ENCODE data around the gene TCEA3.

The TCEA3 gene

GRCh38 chr1:23420778-23421177 lies 3.8 kb downstream of the TCEA3 start:
- DNase-seq, result no peak

- no peak for DNase-seq
Observed at GRCh38 chr1:23419180-23419579, 5.4 kb downstream of the TCEA3 start.

- no peak for DNase-seq
Observed at GRCh38 chr1:23417570-23417969, 7.0 kb downstream of the TCEA3 start.

DNA sequence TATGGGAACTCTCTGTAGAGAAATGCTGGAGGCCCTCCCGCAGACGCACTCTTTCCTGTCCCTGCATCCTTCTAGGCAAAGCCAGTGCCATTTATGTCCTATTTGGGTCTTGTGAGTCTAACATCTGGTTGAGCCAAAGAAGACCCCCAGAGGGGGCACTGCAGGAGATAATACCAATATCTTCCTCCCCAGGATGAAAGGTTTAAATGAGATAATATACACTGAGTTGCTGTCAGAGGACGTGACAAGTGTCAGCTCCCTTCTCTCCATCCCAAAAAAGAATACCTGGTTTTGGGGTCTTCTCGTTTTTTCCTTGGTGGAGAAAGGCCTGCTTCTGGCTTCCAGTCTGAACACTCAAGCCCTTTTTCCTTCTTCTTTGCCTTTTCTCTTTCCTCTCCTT lies 7.6 kb downstream of the TCEA3 start:
- no peak for DNase-seq

DNA sequence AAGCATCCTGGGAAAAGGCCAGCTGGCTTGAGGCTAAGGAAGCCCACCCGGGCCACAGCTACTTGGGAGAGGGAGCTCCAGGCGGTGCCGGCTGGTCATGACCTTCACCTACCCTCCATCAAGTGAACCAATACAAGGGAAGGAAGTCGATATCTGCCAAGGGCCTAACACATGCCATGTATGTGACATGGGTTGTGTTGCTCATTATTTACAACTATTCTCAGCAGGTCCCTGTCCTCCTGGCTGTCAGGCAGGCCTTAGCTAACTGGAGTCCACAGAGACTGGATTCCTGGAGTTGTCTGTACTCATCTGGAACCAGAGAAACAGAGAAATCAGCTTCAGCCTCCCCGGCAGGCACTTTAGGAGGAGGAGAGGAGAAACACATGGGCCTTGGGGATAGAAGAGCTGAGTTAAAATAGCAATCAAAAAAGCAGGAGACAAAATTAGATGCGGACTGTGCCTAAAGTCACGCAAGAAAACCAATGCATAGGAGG lies 15.7 kb downstream of the TCEA3 start:
- no peak for DNase-seq

DNA sequence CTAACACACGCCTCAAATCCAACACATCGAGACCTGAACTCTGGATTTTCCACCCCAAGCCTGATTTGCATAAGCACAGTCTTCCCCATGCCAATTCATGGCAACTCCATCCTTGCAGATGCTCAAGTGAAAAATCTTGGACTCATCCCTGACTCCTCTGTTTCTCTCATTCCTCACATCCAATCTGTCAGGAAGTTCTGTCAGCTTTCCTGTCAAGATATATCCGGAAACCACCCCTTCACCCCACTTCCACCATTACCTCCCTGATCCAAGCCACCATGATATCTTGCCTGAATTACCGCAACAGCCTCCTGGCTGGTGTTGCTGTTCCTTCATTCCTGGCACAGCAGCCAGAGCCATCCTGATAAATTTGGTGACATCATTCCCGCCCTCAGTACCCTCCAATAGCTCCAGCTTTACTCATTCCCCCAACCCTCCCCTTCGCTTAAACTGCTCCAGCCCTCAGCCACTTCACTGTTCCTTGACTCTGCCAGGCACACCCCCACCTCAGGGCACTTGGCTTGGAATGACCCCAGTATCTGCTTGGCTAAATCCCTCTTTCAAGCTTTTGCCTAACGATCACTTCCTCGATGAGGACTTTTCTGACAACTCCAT lies 17.4 kb downstream of the TCEA3 start:
- no peak for DNase-seq

GRCh38 chr1:23405946-23406345 lies 18.6 kb downstream of the TCEA3 start:
- DNase-seq, result no peak

GRCh38 chr1:23403735-23404486 lies 20.6 kb downstream of the TCEA3 start:
- DNase-seq, result peak; percentile 93

GRCh38 chr1:23403355-23403734 lies 21.2 kb downstream of the TCEA3 start:
- no peak for DNase-seq

- no peak for DNase-seq
Observed at GRCh38 chr1:23403038-23403336, 21.6 kb downstream of the TCEA3 start.

DNA sequence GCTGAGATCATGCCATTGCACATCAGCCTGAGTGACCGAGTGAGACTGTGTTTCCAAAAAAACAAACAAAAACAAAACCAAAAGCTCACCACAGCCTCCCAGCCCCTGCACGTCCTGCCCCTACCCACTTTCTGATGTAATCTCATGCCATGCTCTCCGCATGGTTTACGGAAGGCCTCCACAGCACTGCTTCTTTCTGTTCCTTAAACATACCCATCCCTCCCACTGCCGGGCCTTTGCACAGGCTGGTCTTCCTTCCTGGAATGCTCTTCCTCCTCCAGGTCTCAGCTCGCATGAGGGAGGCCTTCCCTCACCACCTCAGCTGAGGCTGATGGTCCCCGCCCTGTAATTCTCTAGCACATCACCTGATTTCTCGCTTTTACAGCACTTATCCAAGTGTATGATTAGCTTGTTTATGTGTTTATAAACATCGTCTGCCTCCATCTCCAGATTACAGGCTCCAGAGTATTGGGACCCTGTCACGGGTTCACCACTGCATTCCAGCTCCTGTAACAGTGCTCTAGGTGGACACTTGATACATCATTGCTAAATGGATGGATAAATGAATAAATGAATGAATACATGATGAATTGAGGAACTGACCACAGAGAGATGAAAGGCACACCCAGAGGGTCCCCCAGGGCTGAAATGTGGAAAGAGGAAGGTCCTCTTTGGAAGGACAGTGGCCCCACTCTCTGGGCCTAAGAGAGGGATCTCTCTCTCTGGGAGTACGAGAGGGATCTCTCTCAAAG lies 22.1 kb downstream of the TCEA3 start:
- no peak for DNase-seq

- DNase-seq, result no peak
Observed at GRCh38 chr1:23401313-23401712, 23.2 kb downstream of the TCEA3 start.

- no peak for DNase-seq
Observed at GRCh38 chr1:23400324-23401114, 24.0 kb downstream of the TCEA3 start.

DNA sequence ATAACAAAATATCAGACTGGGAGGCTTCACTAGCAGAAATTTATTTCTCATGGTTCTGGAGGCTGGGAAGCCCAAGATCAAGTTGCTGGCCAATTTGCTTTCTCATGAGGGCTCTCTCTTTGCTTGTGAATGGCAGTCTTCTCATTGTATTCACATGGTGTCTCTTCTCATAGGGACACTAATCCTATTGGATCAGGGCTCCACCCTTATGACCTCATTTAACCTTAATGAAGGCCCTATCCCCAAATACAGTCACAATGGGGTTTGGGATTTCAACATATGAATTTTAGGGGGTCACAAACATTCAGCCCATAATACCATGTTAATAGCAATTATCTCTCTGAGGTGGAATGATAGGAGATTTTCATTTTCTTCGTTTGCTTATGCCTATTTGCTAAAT lies 25.3 kb downstream of the TCEA3 start:
- no peak for DNase-seq

DNA sequence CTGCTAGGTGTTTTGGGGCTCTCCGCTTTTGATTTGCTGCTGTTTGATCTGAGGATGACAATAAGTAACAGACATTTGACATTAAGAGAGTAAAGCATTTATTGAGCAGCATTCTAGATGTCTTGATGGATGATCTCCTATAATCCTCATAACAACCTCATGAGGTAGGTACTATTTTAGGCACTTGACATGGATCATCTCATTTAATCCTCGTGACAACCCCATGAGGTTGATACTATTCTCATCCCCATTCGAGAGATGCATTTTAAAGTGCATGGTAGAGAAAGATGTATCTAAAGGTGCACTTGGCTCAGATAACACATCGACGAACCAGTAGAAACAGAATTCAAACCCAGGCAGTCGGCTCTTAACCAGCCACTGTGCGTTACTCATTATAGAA lies 26.6 kb downstream of the TCEA3 start:
- DNase-seq, result no peak

- no peak for DNase-seq
Observed at GRCh38 chr1:23396380-23396779, 28.2 kb downstream of the TCEA3 start.

DNA sequence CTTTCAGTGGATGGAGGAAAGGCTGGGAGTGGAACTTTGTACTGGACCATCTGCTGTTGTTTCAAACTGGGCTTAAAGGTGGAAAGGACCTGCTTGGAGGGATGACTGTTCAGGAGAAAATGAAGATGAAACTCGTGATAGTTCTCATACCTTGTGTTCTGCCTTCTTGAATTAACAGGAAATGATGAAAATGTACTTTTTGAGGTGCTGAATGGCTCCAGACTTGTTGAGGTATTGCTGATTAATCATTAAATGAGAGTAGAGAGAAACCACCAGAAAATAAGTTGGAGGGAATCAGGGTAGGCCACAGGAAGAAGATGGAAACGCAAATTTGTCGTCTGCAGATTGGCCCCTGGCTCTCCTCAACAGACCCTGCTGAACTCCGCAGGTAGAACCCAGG lies 28.7 kb downstream of the TCEA3 start:
- no peak for DNase-seq

- DNase-seq, result no peak
Observed at GRCh38 chr1:23395154-23395724, 29.3 kb downstream of the TCEA3 start.

DNA sequence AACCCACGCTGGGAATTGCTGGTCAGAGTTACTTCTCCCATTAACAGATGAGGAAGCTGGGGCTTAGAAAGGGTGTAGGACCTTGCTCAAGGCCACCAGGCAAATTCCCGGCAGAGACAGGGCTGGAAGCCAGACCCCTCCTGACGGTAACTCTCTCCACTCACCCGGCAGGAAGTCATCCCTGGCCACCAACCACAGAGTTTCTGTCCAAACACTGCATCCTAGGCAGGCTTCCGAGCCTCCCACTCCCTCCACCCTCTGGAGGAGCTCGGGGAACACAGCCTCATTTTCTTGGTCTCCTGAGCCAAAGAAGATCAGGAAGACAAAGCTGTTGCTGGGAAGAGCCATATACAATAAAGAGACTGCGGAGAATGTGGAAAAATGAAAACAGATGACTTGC lies 29.9 kb downstream of the TCEA3 start:
- no peak for DNase-seq

GRCh38 chr1:23394181-23394580 lies 30.4 kb downstream of the TCEA3 start:
- DNase-seq, result no peak

GRCh38 chr1:23393706-23394105 lies 30.8 kb downstream of the TCEA3 start:
- no peak for DNase-seq

- DNase-seq, result no peak
Observed at GRCh38 chr1:23392125-23392855, 32.3 kb downstream of the TCEA3 start.

All from activated T-cell treated with anti-CD3 and anti-CD28 coated beads, Interleukin-2, amount 50 U/mL, for 48 hours (primary cell).